Measurements from ENCODE around the gene ATP13A5.

GRCh38 chr3:193348686-193349085 is 29.9 kb downstream of the ATP13A5 start:
- no peak for TF ChIP-seq CTCF (IDR thresholded peaks at IDR 0.05)
- TF ChIP-seq POLR2A (IDR thresholded peaks at IDR 0.05), result no peak
